Endodermal cell (in vitro differentiated cells): ENCODE results near the gene FOXO3B. TPM values are rescaled to one million over a fixed set of nuclear protein-coding genes. Genes with fewer than 3 reads are reported as not detected.
"Not testable (repeated sequence)": the region's sequence is repeated elsewhere in the genome, so short reads cannot be mapped to it uniquely, and the experiment has no call there.

Experiments
- DNase-seq: peaks from one replicate; pipeline ENCODE4 v3.0.0-alpha.2; 2017
- H3K27ac ChIP-seq: 2 replicates; pipeline ENCODE4 v1.5.1; 2013; ENCODE audit warnings: mild to moderate bottlenecking, low read depth, low read length, moderate library complexity
- H3K27me3 ChIP-seq: 2 replicates; pipeline ENCODE4 v1.6.1; 2013; ENCODE audit warnings: mild to moderate bottlenecking, low read length, moderate library complexity; ENCODE audit not compliant: insufficient read depth, control insufficient read depth, poor library complexity, severe bottlenecking
- H3K36me3 ChIP-seq: 2 replicates; pipeline ENCODE4 v1.7.0; 2013; ENCODE audit warnings: mild to moderate bottlenecking, low read length, moderate library complexity; ENCODE audit not compliant: control insufficient read depth, insufficient read depth
- H3K4me1 ChIP-seq: one replicate; pipeline ENCODE4 v1.7.0; 2013; ENCODE audit warnings: low read length; ENCODE audit not compliant: control insufficient read depth, insufficient read depth
- H3K4me3 ChIP-seq: 2 replicates; pipeline ENCODE4 v1.5.1; 2013; ENCODE audit warnings: mild to moderate bottlenecking, low read length, moderate library complexity
- H3K9ac ChIP-seq: 2 replicates; pipeline ENCODE4 v1.6.1; 2013; ENCODE audit warnings: mild to moderate bottlenecking, low read length, moderate library complexity; ENCODE audit not compliant: poor library complexity, severe bottlenecking; ENCODE audit errors: extremely low read depth
- H3K9me3 ChIP-seq: 2 replicates; pipeline ENCODE4 v1.6.1; 2013; ENCODE audit warnings: mild to moderate bottlenecking, low read length, moderate library complexity; ENCODE audit not compliant: control insufficient read depth
- H3K27ac Mint-ChIP-seq: 2 replicates; pipeline ENCODE4 v1.8.0; 2020; ENCODE audit warnings: mixed read lengths
- H3K27me3 Mint-ChIP-seq: 2 replicates; pipeline ENCODE4 v1.8.0; 2021; ENCODE audit warnings: mild to moderate bottlenecking, mixed read lengths; ENCODE audit not compliant: insufficient read depth
- H3K36me3 Mint-ChIP-seq: 2 replicates; pipeline ENCODE4 v1.8.0; 2020; ENCODE audit warnings: low read depth, mixed read lengths
- H3K4me1 Mint-ChIP-seq: 2 replicates; pipeline ENCODE4 v1.8.0; 2020; ENCODE audit warnings: mixed read lengths
- H3K4me3 Mint-ChIP-seq: 2 replicates; pipeline ENCODE4 v1.8.0; 2020; ENCODE audit warnings: mild to moderate bottlenecking, moderate library complexity, mixed read lengths
- H3K9me3 Mint-ChIP-seq: 2 replicates; pipeline ENCODE4 v1.8.0; 2020; ENCODE audit warnings: mild to moderate bottlenecking, mixed read lengths
- WGBS, 2 experiments: methylation state at CpG; one replicate each; pipeline versions ENCODE4 v1.1.5 to v1.1.7; 2013; ENCODE audit warnings: missing lambda C conversion rate in 2 of 2, mixed read lengths in 1 of 2; ENCODE audit not compliant: insufficient coverage in 1 of 2, insufficient read length in 1 of 2; 5-methylcytosine and 5-hydroxymethylcytosine counted together
- total RNA-seq, 2 donors: library from RNA; stranded (reverse); fragmentation: NEBNext Ultra II Directional in 1 of 2; extraction: Animal tissue kit (Norgen Biotek cat#: 25700) in 1 of 2; gene quantifications; 2 replicates in 1 of 2; 3 replicates in 1 of 2; pipeline ENCODE4 v1.2.1, GENCODE V29; 2021

The FOXO3B gene
- total RNA-seq, 2 donors from 2014 or later: 12.3 to 12.5 TPM

DNA sequence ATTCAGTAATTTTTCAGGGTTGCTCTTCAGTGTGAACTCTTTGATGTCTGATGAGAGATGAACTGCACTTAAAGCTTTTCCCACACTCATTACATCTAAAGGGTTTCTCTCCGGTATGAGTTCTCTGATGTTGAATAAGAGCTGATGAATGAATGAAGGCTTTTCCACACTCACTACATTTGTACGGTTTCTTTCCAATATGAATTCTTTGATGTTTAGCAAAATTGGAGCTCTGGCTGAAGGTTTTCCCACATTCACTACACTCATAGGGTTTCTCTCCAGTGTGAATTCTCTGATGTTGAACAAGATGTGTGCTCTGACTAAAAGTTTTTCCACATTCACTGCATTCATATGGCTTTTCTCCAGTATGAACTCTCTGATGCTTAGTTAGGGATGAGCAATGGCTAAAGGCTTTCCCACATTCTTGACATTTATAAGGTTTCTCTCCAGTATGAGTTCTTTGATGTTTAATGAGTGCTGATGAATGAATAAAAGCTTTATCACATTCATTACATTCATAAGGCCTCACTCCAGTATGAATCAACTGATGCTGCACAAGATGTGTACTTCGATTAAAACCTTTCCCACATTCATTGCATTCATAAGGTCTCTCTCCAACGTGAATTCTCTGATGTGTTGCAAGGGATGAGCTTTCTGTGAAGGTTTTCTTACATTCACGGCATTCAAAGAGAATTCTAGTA is 20.0 kb downstream of the FOXO3B start:
- not testable (repeated sequence) for H3K4me1 ChIP-seq

DNA sequence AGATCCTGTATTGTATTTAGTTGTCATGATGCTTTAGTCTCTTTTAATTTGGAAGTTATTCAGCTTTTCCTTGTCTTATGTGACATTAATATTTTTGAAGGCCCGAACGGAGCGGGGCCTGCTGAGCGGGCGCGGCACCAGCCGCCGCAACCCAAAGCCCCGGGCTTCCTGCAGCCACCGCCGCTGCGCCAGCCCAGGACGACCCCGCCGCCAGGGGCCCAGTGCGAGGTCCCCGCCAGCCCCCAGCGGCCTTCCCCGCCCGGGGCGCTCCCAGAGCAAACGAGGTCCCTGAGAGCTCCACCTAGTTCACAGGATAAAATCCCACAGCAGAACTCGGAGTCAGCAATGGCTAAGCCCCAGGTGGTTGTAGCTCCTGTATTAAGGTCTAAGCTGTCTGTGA is 32.0 kb downstream of the FOXO3B start:
- WGBS, 2 experiments: 84 to 93% methylated on average over 5 to 21 of the region's 23 CpGs
- H3K4me3 Mint-ChIP-seq, H3K4me1 ChIP-seq, H3K27ac Mint-ChIP-seq, H3K27me3 ChIP-seq, DNase-seq, H3K4me1 Mint-ChIP-seq, H3K36me3 Mint-ChIP-seq, H3K27me3 Mint-ChIP-seq, H3K36me3 ChIP-seq, H3K27ac ChIP-seq, H3K4me3 ChIP-seq, H3K9me3 ChIP-seq, H3K9ac ChIP-seq, H3K9me3 Mint-ChIP-seq: not testable (repeated sequence)

More for the DNA sequence above, 20.0 kb downstream of the FOXO3B start:
- H3K9me3 Mint-ChIP-seq: peaks cover 50% of the 10 kb centered on the region
- not testable (repeated sequence) for H3K27me3 Mint-ChIP-seq, H3K4me1 Mint-ChIP-seq, H3K36me3 ChIP-seq, H3K27ac ChIP-seq, H3K9ac ChIP-seq, H3K27me3 ChIP-seq, H3K27ac Mint-ChIP-seq, H3K36me3 Mint-ChIP-seq, DNase-seq, H3K4me3 Mint-ChIP-seq
- WGBS, 2 experiments: 91% methylated on average over 3 of the region's 5 CpGs; no CpG with 5 or more reads in 1 of the 2 experiments
- Histone ChIP-seq H3K4me3 (peak overlapping the region; percentile 47), H3K9me3 (peaks cover 32% of the 10 kb centered on the region)

GRCh38 chr17:18644291-18644690 is 37.8 kb downstream of the FOXO3B start, which contains the start of gene TBC1D28:
Gene TBC1D28 (minus strand): TSS chr17:18644391. CDS start chr17:18641352, 3,039 bp downstream.
- DNase-seq: peak; percentile 36
- not testable (repeated sequence) for H3K27ac Mint-ChIP-seq, H3K9me3 ChIP-seq

GRCh38 chr17:18643124-18643523 is 39.0 kb downstream of the FOXO3B start:
- H3K9me3 ChIP-seq, H3K4me1 Mint-ChIP-seq, H3K36me3 Mint-ChIP-seq, H3K27me3 ChIP-seq, H3K27ac Mint-ChIP-seq, H3K27ac ChIP-seq, H3K27me3 Mint-ChIP-seq, H3K4me3 ChIP-seq, H3K36me3 ChIP-seq, H3K4me1 ChIP-seq, H3K4me3 Mint-ChIP-seq, H3K9ac ChIP-seq, H3K9me3 Mint-ChIP-seq: not testable (repeated sequence)
- peak; percentile 38 for DNase-seq
- WGBS, 2 experiments: 80% methylated on average over 2 of the region's 6 CpGs; no CpG with 5 or more reads in 1 of the 2 experiments

More at GRCh38 chr17:18644291-18644690, 37.8 kb downstream of the FOXO3B start, which contains the start of gene TBC1D28:
- not testable (repeated sequence) for H3K27ac ChIP-seq, H3K9ac ChIP-seq, H3K27me3 ChIP-seq, H3K36me3 Mint-ChIP-seq, H3K4me1 Mint-ChIP-seq, H3K27me3 Mint-ChIP-seq, H3K4me3 ChIP-seq, H3K36me3 ChIP-seq, H3K9me3 Mint-ChIP-seq, H3K4me3 Mint-ChIP-seq, H3K4me1 ChIP-seq
- 98% methylated on average over 8 of the region's 9 CpGs; no CpG with 5 or more reads in 1 of the 2 experiments for WGBS, 2 experiments

- H3K4me3 ChIP-seq, H3K4me3 Mint-ChIP-seq, H3K9me3 ChIP-seq, H3K36me3 Mint-ChIP-seq, H3K9me3 Mint-ChIP-seq, H3K36me3 ChIP-seq, H3K27me3 ChIP-seq, H3K27ac Mint-ChIP-seq, H3K4me1 ChIP-seq, H3K4me1 Mint-ChIP-seq, H3K27ac ChIP-seq, H3K9ac ChIP-seq: not testable (repeated sequence)
- peaks cover 16% of the 10 kb centered on the region for H3K27me3 Mint-ChIP-seq
- DNase-seq: peak; percentile 32
- WGBS, 2 experiments: 95 to 97% methylated on average over 4 to 11 of the region's 13 CpGs
Measured at GRCh38 chr17:18638357-18638756, 43.8 kb downstream of the FOXO3B start.
